Measurements from ENCODE around the gene NPHP4. TPM values are rescaled to one million over a fixed set of nuclear protein-coding genes. Genes with fewer than 3 reads are reported as not detected.

The NPHP4 gene
- total and polyA plus RNA-seq, 9 of the 15 experiments (the other 6 are each of a cell fraction or from before 2014, with no cell fraction given), result 0.52 to 26.2 (median 6.7) TPM

DNA sequence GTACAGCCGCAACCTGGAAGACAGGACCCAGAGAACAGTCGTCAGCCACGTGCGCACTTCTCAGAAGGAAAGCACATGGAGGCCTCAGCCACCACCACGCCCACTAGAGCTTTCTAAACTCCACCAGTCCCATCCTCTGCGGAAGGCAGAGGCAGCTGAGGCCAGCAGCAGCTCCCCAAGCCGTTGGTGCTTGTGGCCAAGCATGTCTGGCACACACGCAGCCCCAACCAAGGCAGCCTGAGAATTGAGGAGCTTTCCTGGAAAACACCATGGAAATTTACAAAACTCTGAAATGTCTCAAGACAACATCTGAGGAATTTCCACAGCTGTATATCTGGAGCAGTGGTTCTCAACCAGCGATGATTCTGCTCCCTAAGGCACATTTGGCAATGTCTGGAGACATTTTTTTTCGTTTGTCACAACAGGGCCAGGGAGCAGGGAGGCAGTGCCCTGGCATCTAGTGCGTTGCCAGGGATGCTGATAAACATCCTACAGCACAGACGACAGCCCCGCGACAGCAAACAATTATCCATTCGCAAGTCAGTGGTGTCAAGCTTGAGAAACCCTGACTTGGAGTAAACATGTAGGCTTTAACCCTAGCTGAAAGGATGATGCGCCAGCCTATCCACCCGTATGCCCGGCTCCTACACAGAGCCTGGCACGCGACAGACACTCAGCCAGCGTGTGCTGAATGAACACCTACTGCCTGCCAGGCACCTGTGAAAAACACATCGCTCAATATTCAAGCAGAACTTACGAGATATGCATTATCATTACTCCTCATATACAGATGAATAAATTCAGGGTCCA is 24.7 kb downstream of the NPHP4 start (continued):
- TF ChIP-seq, protein P1, sequence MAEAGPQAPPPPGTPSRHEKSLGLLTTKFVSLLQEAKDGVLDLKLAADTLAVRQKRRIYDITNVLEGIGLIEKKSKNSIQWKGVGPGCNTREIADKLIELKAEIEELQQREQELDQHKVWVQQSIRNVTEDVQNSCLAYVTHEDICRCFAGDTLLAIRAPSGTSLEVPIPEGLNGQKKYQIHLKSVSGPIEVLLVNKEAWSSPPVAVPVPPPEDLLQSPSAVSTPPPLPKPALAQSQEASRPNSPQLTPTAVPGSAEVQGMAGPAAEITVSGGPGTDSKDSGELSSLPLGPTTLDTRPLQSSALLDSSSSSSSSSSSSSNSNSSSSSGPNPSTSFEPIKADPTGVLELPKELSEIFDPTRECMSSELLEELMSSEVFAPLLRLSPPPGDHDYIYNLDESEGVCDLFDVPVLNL (CRISPR knock-in tag; IDR thresholded peaks at IDR 0.05; ENCODE audit: low read depth), result no peak
- TF ChIP-seq PHF8 (IDR thresholded peaks at IDR 0.05; ENCODE audit: borderline replicate concordance, low read length) (no peak), EZH2 (IDR thresholded peaks at IDR 0.05; ENCODE audit: borderline replicate concordance, low read depth, low read length) (no peak), MTA3 (IDR thresholded peaks at IDR 0.05; ENCODE audit: borderline replicate concordance) (no peak), SIRT6 (IDR thresholded peaks at IDR 0.05; ENCODE audit: low read depth, low read length) (no peak)
- TF ChIP-seq, protein P2, sequence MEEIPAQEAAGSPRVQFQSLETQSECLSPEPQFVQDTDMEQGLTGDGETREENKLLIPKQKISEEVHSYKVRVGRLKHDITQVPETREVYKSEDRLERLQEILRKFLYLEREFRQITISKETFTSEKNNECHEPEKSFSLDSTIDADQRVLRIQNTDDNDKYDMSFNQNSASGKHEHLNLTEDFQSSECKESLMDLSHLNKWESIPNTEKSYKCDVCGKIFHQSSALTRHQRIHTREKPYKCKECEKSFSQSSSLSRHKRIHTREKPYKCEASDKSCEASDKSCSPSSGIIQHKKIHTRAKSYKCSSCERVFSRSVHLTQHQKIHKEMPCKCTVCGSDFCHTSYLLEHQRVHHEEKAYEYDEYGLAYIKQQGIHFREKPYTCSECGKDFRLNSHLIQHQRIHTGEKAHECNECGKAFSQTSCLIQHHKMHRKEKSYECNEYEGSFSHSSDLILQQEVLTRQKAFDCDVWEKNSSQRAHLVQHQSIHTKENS (CRISPR knock-in tag; IDR thresholded peaks at IDR 0.05), result no peak
